Measurements from ENCODE around the gene TMTC1.

Gene TMTC1

DNA sequence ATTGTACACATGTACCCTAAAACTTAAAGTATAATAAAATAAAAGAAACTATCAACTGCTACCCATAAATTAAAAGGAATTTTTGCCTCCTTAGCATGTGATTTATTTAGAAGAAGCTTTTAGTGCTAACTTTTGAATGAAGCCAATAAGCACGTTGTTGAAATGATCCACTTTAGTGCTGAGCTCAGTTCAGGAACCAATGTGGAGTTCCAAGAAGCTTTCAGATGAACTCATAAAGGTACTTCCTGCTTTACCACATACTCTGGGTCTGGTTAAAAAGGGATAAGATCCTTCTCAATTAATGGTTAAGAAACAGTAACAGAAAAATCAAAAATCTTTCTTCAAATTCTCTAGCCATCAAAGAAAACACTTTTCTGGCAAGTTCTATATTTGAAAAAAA, 39.4 kb downstream of the TMTC1 start:
- Histone ChIP-seq H3K9me3 (ENCODE audit: insufficient read depth, low read length) (no peaks in the 10 kb centered on the region), H3K4me1 (ENCODE audit: low read length) (no peaks in the 10 kb centered on the region), H3K36me3 (replicated peaks; ENCODE audit: low read depth, low read length) (no peaks in the 10 kb centered on the region), H3K9ac (ENCODE audit: low read length) (no peak overlapping the region), H3K27me3 (ENCODE audit: low read depth, low read length) (no peaks in the 10 kb centered on the region), H4K20me1 (ENCODE audit: insufficient read depth, low read length) (no peaks in the 10 kb centered on the region), H2AFZ (ENCODE audit: low read depth, low read length) (no peak overlapping the region), H3K79me2 (ENCODE audit: low read length) (no peaks in the 10 kb centered on the region), H3K4me2 (ENCODE audit: low read length) (no peak overlapping the region), H3K4me3 (ENCODE audit: low read length) (no peak overlapping the region), H3K27ac (ENCODE audit: low read length) (no peak overlapping the region)
- TF ChIP-seq CTCF (IDR thresholded peaks at IDR 0.05; ENCODE audit: low read depth, low read length) (no peak), EZH2phosphoT487 (IDR thresholded peaks at IDR 0.05; ENCODE audit: low read depth) (no peak)

DNA sequence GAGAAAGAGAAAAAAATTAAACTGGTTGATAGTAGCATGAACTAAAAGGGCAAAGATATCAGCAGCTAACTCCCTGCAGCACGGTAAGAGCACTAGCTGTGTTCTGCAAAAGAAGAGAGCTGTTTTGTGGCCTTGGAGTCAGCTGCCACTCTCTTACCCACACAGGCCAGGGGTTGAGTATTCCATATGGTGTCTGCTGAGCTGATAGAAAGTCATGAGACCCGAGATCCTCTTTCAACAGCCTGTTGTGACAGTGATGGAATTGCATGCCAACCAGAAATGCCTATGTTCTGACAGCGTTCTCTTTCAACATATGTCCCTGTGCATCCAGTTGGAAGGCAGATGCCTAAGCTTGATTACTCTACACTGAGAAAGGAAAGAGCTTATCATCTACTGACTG, 39.9 kb downstream of the TMTC1 start:
- no peak overlapping the region for H2AFZ ChIP-seq (ENCODE audit: low read depth, low read length)

DNA sequence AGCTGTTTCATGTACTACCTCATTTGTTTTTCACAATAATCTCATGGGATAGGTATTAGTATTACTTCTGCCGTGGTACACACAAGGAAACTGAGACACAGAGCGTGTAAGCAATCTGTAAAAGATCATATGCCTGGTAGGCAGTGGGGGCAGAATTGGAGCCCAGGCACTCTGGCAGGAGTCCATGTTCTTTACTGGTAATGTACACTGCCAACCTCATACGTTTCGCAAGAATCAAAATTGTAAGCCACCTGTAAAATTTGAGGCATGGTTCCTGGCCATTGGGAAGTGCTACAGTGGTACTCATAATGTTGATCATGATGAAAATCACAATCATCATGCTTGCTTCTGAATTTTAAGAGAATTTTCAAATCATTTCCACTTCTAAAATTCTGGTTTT, 40.7 kb downstream of the TMTC1 start:
- no peak overlapping the region for H3K27ac ChIP-seq (ENCODE audit: low read length)
- H3K9me3 ChIP-seq (ENCODE audit: insufficient read depth, low read length), result no peaks in the 10 kb centered on the region
- H3K9ac ChIP-seq (ENCODE audit: low read length), result no peak overlapping the region
- H3K27me3 ChIP-seq (ENCODE audit: low read depth, low read length), result no peaks in the 10 kb centered on the region
- no peak overlapping the region for H2AFZ ChIP-seq (ENCODE audit: low read depth, low read length)
- H4K20me1 ChIP-seq (ENCODE audit: insufficient read depth, low read length), result no peaks in the 10 kb centered on the region
- no peaks in the 10 kb centered on the region for H3K36me3 ChIP-seq (replicated peaks; ENCODE audit: low read depth, low read length)
- H3K79me2 ChIP-seq (ENCODE audit: low read length), result no peaks in the 10 kb centered on the region
- H3K4me3 ChIP-seq (ENCODE audit: low read length), result no peak overlapping the region
- H3K4me2 ChIP-seq (ENCODE audit: low read length), result no peak overlapping the region
- no peak for TF ChIP-seq CTCF (IDR thresholded peaks at IDR 0.05; ENCODE audit: low read depth, low read length)
- no peak for TF ChIP-seq EZH2phosphoT487 (IDR thresholded peaks at IDR 0.05; ENCODE audit: low read depth)
- H3K4me1 ChIP-seq (ENCODE audit: low read length), result no peaks in the 10 kb centered on the region

More for the DNA sequence above, 39.9 kb downstream of the TMTC1 start:
- H3K4me2 ChIP-seq (ENCODE audit: low read length), result no peak overlapping the region
- no peaks in the 10 kb centered on the region for H4K20me1 ChIP-seq (ENCODE audit: insufficient read depth, low read length)
- no peaks in the 10 kb centered on the region for H3K9me3 ChIP-seq (ENCODE audit: insufficient read depth, low read length)
- no peak for TF ChIP-seq CTCF (IDR thresholded peaks at IDR 0.05; ENCODE audit: low read depth, low read length)
- no peak for TF ChIP-seq EZH2phosphoT487 (IDR thresholded peaks at IDR 0.05; ENCODE audit: low read depth)
- no peak overlapping the region for H3K4me3 ChIP-seq (ENCODE audit: low read length)
- H3K9ac ChIP-seq (ENCODE audit: low read length), result no peak overlapping the region
- H3K36me3 ChIP-seq (replicated peaks; ENCODE audit: low read depth, low read length), result no peaks in the 10 kb centered on the region
- no peak overlapping the region for H3K27ac ChIP-seq (ENCODE audit: low read length)
- no peaks in the 10 kb centered on the region for H3K4me1 ChIP-seq (ENCODE audit: low read length)
- H3K79me2 ChIP-seq (ENCODE audit: low read length), result no peaks in the 10 kb centered on the region
- H3K27me3 ChIP-seq (ENCODE audit: low read depth, low read length), result no peaks in the 10 kb centered on the region

DNA sequence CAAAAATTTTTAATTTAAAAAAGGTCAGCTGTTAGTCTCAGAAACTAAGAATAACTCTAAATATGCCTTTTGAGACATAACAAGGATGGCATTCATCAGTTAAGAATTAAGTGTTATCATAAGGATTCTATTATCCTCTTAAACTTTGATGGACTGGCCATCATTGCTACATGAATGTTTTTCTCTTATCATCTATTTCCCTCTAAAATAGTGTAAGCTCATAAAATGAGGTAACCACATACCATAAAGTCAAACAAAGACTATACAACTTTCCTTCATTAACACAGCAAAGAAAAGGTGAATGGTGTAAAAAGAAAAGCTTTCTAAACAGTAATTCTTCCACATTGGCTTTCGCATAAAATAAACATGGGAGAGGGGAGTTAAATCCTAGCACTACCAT, 41.1 kb downstream of the TMTC1 start:
- TF ChIP-seq EZH2phosphoT487 (IDR thresholded peaks at IDR 0.05; ENCODE audit: low read depth) (no peak), CTCF (IDR thresholded peaks at IDR 0.05; ENCODE audit: low read depth, low read length) (no peak)
- Histone ChIP-seq H3K4me2 (ENCODE audit: low read length) (no peak overlapping the region), H3K27ac (ENCODE audit: low read length) (no peak overlapping the region), H2AFZ (ENCODE audit: low read depth, low read length) (no peak overlapping the region), H3K79me2 (ENCODE audit: low read length) (no peaks in the 10 kb centered on the region), H3K27me3 (ENCODE audit: low read depth, low read length) (no peaks in the 10 kb centered on the region), H3K4me1 (ENCODE audit: low read length) (no peaks in the 10 kb centered on the region), H3K9me3 (ENCODE audit: insufficient read depth, low read length) (no peaks in the 10 kb centered on the region), H4K20me1 (ENCODE audit: insufficient read depth, low read length) (no peaks in the 10 kb centered on the region), H3K36me3 (replicated peaks; ENCODE audit: low read depth, low read length) (no peaks in the 10 kb centered on the region), H3K4me3 (ENCODE audit: low read length) (no peak overlapping the region), H3K9ac (ENCODE audit: low read length) (no peak overlapping the region)

All from OCI-LY3 (cell line).